Measurements from ENCODE around the gene UBR4.

GRCh38 chr1:19197845-19198244 is 12.2 kb downstream of the UBR4 start:
- TF ChIP-seq CTCF (IDR thresholded peaks at IDR 0.05) (no peak), SIN3A (IDR thresholded peaks at IDR 0.05; ENCODE audit: borderline replicate concordance, insufficient read depth, low read depth, low read length) (no peak), POLR2AphosphoS5 (IDR thresholded peaks at IDR 0.05; ENCODE audit: low read depth, low read length) (no peak), TCF7L2 (IDR thresholded peaks at IDR 0.05; ENCODE audit: low read depth, low read length) (no peak)

All from Panc1 (cell line).